Tibial artery (tissue), 4 donors: ENCODE data around the gene SLC43A1.

Experiments used
- DNase-seq, 2 donors: peaks; one replicate each; pipeline ENCODE4 v3.0.0-alpha.2; 2019
- H3K27ac ChIP-seq, 2 donors: fragments of 200-600 bp; sonication (generic) in 1 of 2; 1 replicate in 1 of 2; 2 replicates in 1 of 2; pipeline ENCODE4 v1.5.1; 2018 to 2019; ENCODE audit warnings: mild to moderate bottlenecking in 1 of 2
- H3K27me3 ChIP-seq, 2 donors: fragments of 200-600 bp; sonication (generic) in 1 of 2; one replicate each; pipeline versions ENCODE4 v1.5.1 to v1.6.0; 2016 to 2019
- H3K36me3 ChIP-seq, 3 donors: fragments of 200-600 bp; sonication (generic) in 2 of 3; one replicate each; pipeline ENCODE4 v1.5.1; 2016 to 2019; ENCODE audit warnings: mild to moderate bottlenecking in 2 of 3
- H3K4me1 ChIP-seq, 4 donors: fragments of 200-600 bp; sonication (generic) in 2 of 4; 1 replicate in 3 of 4; 2 replicates in 1 of 4; pipeline ENCODE4 v1.5.1; 2016 to 2019
- H3K4me3 ChIP-seq, 2 donors: fragments of 200-600 bp; sonication (generic) in 1 of 2; 1 replicate in 1 of 2; 2 replicates in 1 of 2; pipeline ENCODE4 v1.5.1; 2018 to 2019; ENCODE audit warnings: mild to moderate bottlenecking in 2 of 2
- H3K9me3 ChIP-seq, 3 donors: fragments of 200-600 bp; sonication (generic) in 1 of 3; one replicate each; pipeline ENCODE4 v1.5.1; 2016 to 2019
- intact Hi-C: fragments of 100-400 bp; cut with DNase I; formaldehyde crosslinking; loops from one replicate; pipeline ENCODE4 v1.15.0; 2023; ENCODE audit warnings: low total_unique reads
- TF ChIP-seq, protein P1 (sequence below), 2 experiments: fragments of 200-600 bp in 1 of 2; fragments of 450-650 bp in 1 of 2; IDR thresholded peaks; one replicate each; pipeline ENCODE4 v1.5.1; 2017 to 2019; ENCODE audit warnings: antibody characterized with exemption in 2 of 2, mild to moderate bottlenecking in 1 of 2, moderate library complexity in 1 of 2

The SLC43A1 gene

DNA sequence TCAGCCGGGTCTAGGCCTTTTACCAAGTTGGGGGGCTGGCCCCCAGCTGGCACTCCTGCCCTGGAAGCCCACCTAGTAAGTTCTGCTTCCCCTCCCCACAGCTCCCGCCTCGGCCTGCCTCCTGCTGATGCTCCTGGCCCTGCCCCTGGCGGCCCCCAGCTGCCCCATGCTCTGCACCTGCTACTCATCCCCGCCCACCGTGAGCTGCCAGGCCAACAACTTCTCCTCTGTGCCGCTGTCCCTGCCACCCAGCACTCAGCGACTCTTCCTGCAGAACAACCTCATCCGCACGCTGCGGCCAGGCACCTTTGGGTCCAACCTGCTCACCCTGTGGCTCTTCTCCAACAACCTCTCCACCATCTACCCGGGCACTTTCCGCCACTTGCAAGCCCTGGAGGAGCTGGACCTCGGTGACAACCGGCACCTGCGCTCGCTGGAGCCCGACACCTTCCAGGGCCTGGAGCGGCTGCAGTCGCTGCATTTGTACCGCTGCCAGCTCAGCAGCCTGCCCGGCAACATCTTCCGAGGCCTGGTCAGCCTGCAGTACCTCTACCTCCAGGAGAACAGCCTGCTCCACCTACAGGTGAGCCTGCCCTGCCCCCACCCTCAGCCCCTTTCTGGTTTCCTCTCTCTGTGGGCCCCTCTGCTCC, 47.9 kb downstream of the SLC43A1 start:
- Histone ChIP-seq H3K27me3 (peaks cover 0 to 29% of the 10 kb centered on the region in 2 donors), H3K36me3 (no peaks in the 10 kb centered on the region), H3K4me1 (no peaks in the 10 kb centered on the region), H3K4me3 (no peak overlapping the region), H3K9me3 (no peaks in the 10 kb centered on the region), H3K27ac (no peak overlapping the region)
- TF ChIP-seq, protein P1, sequence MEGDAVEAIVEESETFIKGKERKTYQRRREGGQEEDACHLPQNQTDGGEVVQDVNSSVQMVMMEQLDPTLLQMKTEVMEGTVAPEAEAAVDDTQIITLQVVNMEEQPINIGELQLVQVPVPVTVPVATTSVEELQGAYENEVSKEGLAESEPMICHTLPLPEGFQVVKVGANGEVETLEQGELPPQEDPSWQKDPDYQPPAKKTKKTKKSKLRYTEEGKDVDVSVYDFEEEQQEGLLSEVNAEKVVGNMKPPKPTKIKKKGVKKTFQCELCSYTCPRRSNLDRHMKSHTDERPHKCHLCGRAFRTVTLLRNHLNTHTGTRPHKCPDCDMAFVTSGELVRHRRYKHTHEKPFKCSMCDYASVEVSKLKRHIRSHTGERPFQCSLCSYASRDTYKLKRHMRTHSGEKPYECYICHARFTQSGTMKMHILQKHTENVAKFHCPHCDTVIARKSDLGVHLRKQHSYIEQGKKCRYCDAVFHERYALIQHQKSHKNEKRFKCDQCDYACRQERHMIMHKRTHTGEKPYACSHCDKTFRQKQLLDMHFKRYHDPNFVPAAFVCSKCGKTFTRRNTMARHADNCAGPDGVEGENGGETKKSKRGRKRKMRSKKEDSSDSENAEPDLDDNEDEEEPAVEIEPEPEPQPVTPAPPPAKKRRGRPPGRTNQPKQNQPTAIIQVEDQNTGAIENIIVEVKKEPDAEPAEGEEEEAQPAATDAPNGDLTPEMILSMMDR (IDR thresholded peaks at IDR 0.05): no peak
- no peak for DNase-seq
- intact Hi-C loops: no loop called here

DNA sequence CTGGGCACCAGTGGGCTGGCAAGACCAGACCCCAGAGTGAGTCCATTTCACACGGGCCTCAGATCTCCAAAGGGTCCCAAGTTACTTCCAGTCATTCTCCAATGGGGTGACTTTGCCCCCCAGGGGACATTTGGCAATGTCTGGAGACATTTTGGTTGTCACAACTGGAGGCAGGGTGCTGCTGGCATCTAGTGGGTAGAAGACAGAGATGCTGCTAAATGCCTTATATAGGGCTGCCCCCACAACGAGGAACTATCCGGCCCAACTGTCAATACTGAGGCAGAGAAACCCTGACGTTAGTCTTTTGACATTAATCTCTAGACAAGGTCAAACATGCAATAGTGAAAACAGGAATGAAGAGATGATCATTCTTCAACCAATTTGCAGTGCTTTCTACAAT, 48.8 kb downstream of the SLC43A1 start:
- no peak overlapping the region for H3K27ac ChIP-seq
- no peak for DNase-seq
- TF ChIP-seq, protein P1 (IDR thresholded peaks at IDR 0.05): no peak

DNA sequence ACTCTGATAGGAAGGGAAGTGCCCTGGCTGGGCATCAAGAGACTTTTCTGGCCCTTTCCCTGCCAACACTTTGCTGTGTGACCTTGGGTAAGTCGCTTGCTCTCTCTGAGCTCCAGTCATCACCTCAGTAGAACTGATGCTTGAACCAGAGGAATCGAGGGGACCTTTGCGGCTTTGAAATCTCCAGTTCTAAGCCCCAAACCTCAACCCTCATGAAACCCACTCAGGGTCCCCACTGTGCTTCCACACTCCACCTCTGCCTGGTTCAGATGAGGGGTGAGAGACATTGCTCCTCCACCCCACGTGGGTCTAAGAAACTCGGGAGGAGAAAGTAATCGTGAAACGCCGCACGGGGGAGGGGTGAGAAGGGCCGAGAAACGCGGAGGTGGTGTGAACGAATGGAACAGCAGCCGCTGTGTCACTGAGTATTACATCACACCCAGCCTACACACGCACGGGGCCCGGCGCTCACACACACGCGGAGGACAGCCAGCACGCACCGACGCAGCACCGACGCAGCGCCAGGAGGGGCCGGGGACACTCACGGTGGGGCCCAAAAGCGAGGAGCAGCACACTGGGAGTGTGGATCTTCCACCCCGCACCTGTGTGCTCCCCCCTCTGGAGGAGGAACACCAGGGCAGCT, 50.8 kb downstream of the SLC43A1 start:
- Histone ChIP-seq H3K27me3 (peaks cover 0 to 37% of the 10 kb centered on the region in 2 donors), H3K4me1 (peaks cover 0 to 16% (median 13%) of the 10 kb centered on the region in 4 donors), H3K9me3 (no peaks in the 10 kb centered on the region), H3K4me3 (no peak overlapping the region), H3K27ac (no peak overlapping the region), H3K36me3 (no peaks in the 10 kb centered on the region)
- intact Hi-C loops: no loop called here
- DNase-seq: no peak
- TF ChIP-seq, protein P1 (IDR thresholded peaks at IDR 0.05): no peak

More for the DNA sequence above, 48.8 kb downstream of the SLC43A1 start:
- peaks cover 0 to 26% of the 10 kb centered on the region in 2 donors for H3K27me3 ChIP-seq
- H3K4me1 ChIP-seq: no peaks in the 10 kb centered on the region
- no peaks in the 10 kb centered on the region for H3K36me3 ChIP-seq
- no peak overlapping the region for H3K4me3 ChIP-seq
- no peaks in the 10 kb centered on the region for H3K9me3 ChIP-seq
- intact Hi-C loops: no loop called here

DNA sequence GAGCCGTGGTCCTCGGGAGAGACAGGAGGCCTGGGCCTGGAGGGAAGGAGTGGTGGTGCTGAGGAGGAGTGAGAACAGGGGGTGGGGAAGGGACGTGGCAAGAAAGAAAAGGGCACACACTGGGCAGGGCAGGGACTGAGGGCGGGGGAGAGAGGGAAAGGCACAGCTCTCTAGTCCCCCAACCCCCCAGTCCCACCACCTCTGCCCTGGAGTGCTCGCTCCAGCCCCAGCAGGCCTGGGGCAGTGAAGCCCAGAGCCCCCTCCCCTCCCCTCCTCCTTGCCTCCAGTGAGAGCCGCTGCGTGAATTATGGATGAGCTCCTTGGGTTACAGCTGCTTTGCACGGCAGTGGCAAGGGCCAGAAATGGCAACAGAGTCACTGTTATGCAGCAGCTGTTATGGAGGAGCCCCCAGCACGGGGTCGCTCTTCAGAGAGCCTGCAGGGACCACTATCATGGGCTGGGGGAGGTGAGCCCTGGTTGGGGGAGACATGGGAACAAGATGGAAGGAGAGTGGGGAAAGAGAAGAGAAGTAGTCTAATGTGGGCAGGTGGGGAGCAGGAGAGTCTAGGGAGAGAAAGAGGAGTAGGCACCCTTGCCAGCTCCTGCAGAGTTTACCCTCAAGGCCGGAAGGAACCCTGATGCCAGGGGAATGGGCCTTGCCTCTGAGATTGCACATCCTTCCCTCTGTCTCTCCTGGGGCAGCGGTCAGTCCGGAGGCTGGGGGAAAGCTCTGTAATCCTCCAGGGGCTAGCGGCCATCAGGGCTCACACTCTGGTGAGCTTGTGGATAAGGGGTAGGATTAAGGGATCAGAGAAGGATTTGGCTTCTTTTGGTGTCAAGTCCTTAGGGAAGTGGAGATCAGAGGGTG, 51.6 kb downstream of the SLC43A1 start:
- peaks cover 0 to 23% (median 21%) of the 10 kb centered on the region in 4 donors for H3K4me1 ChIP-seq
- intact Hi-C loops: no loop called here
- H3K9me3 ChIP-seq: no peaks in the 10 kb centered on the region
- no peak overlapping the region for H3K4me3 ChIP-seq
- no peak for DNase-seq
- no peaks in the 10 kb centered on the region for H3K36me3 ChIP-seq
- peaks cover 0 to 45% of the 10 kb centered on the region in 2 donors for H3K27me3 ChIP-seq
- no peak overlapping the region for H3K27ac ChIP-seq
- TF ChIP-seq, protein P1 (IDR thresholded peaks at IDR 0.05): no peak

DNA sequence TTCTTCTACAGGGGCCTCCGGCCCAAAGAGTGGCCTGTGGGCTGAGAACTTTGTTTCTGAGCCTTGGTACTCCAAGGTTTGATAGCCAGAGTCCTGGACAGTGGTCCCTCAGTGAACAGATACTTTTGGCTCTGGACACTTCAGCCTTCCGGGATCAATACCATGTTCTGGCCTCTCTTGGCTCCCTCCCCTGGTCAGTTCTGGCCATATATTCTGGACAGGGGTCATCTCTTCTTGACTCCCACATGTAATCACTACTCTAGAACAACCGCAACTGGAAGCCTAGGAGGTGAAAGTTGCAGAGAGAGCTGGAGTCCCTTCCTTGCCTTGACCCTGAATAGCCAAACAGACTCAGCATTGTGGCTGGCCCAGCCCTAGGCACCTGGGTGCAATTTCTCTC, 52.9 kb downstream of the SLC43A1 start:
- TF ChIP-seq, protein P1 (IDR thresholded peaks at IDR 0.05): no peak
- Histone ChIP-seq H3K4me1 (peaks cover 0 to 36% (median 34%) of the 10 kb centered on the region in 4 donors), H3K9me3 (no peaks in the 10 kb centered on the region), H3K27me3 (peaks cover 0 to 53% of the 10 kb centered on the region in 2 donors), H3K36me3 (no peaks in the 10 kb centered on the region), H3K27ac (no peak overlapping the region), H3K4me3 (no peak overlapping the region)
- no peak for DNase-seq
- intact Hi-C loops: no loop called here
